Kidney capillary endothelial cell (primary cell): Measurements from ENCODE around the gene TPMT.
"Not testable (repeated sequence)": the region's sequence is repeated elsewhere in the genome, so short reads cannot be mapped to it uniquely, and the experiment has no call there.

Experiments
- DNase-seq: peaks from one replicate; pipeline ENCODE4 v3.0.0-alpha.2; 2018; ENCODE audit warnings: low spot score

Gene TPMT

GRCh38 chr6:18155864-18156421, 1.1 kb upstream of the TPMT start:
- DNase-seq: peak; percentile 10

GRCh38 chr6:18155150-18155863, 430 bp upstream of the TPMT start, which contains the start of gene KDM1B:
KDM1B (plus strand) TSS chr6:18155422; CDS start chr6:18159896, 4,474 bp downstream.
- DNase-seq: peak; percentile 97

- no peak for DNase-seq
Measured at GRCh38 chr6:18153311-18153703, 1.6 kb downstream of the TPMT start.

GRCh38 chr6:18151801-18152200, 3.1 kb downstream of the TPMT start:
- no peak for DNase-seq

- not testable (repeated sequence) for DNase-seq
Measured at GRCh38 chr6:18151391-18151790, 3.5 kb downstream of the TPMT start.

- DNase-seq: no peak
Measured at GRCh38 chr6:18148304-18149025, 6.4 kb downstream of the TPMT start.

- DNase-seq: no peak
Measured at GRCh38 chr6:18147616-18148015, 7.3 kb downstream of the TPMT start.

GRCh38 chr6:18147160-18147559, 7.7 kb downstream of the TPMT start:
- DNase-seq: no peak

GRCh38 chr6:18142591-18142861, 12.4 kb downstream of the TPMT start:
- no peak for DNase-seq

GRCh38 chr6:18141805-18142590, 12.9 kb downstream of the TPMT start:
- no peak for DNase-seq

GRCh38 chr6:18139935-18140621, 14.8 kb downstream of the TPMT start:
- no peak for DNase-seq

GRCh38 chr6:18138906-18139305, 16.0 kb downstream of the TPMT start:
- no peak for DNase-seq

- no peak for DNase-seq
Measured at GRCh38 chr6:18136260-18136659, 18.6 kb downstream of the TPMT start.

- no peak for DNase-seq
Measured at GRCh38 chr6:18135171-18135570, 19.7 kb downstream of the TPMT start.

- no peak for DNase-seq
Measured at GRCh38 chr6:18132346-18132745, 22.5 kb downstream of the TPMT start.

GRCh38 chr6:18126121-18126520, 28.8 kb downstream of the TPMT start:
- no peak for DNase-seq

GRCh38 chr6:18122128-18123093, 32.5 kb downstream of the TPMT start, which contains the start of gene NHLRC1:
NHLRC1 (minus strand) TSS chr6:18122677; CDS start chr6:18122606, 71 bp downstream.
- DNase-seq: peak; percentile 86

GRCh38 chr6:18121580-18122127, 33.2 kb downstream of the TPMT start:
- DNase-seq: no peak

- DNase-seq: no peak
Measured at GRCh38 chr6:18119236-18119635, 35.6 kb downstream of the TPMT start.

GRCh38 chr6:18118330-18118729, 36.5 kb downstream of the TPMT start:
- no peak for DNase-seq
